Kidney (tissue), 14 donors: ENCODE data around the gene BTD. TPM values are rescaled to one million over a fixed set of nuclear protein-coding genes. Genes with fewer than 3 reads are reported as not detected.

ENCODE experiments used
- DNase-seq, 5 donors: peaks; one replicate each; pipeline ENCODE4 v3.0.0-alpha.2; 2013 to 2020
- FAIRE-seq: peaks from 2 replicates; lab custom pipeline; 2012; peaks lifted over from hg19 to GRCh38; lab: Jason Lieb, UNC
- H3K27ac ChIP-seq, 2 donors: one replicate each; pipeline ENCODE4 v1.7.0; 2013; ENCODE audit warnings: low read depth in 2 of 2, low read length in 2 of 2, inconsistent platforms in 1 of 2
- H3K27me3 ChIP-seq: one replicate; pipeline ENCODE4 v1.7.1; 2013; ENCODE audit warnings: low read length, inconsistent platforms; ENCODE audit not compliant: control insufficient read depth, insufficient read depth
- H3K36me3 ChIP-seq, 3 donors: one replicate each; pipeline versions ENCODE4 v1.7.0 to v1.7.1; 2013; ENCODE audit warnings: low read length in 3 of 3, control low read depth in 1 of 3, inconsistent platforms in 1 of 3; ENCODE audit not compliant: insufficient read depth in 3 of 3, control insufficient read depth in 2 of 3
- H3K4me1 ChIP-seq, 3 donors: one replicate each; pipeline versions ENCODE4 v1.7.0 to v1.7.1; 2013; ENCODE audit warnings: low read length in 3 of 3, inconsistent platforms in 1 of 3, low read depth in 1 of 3; ENCODE audit not compliant: control insufficient read depth in 2 of 3, insufficient read depth in 2 of 3
- H3K4me3 ChIP-seq, 3 donors: one replicate each; pipeline versions ENCODE4 v1.7.0 to v1.8.1; 2013; ENCODE audit warnings: low read length in 3 of 3, control low read depth in 1 of 3, inconsistent platforms in 1 of 3
- H3K9ac ChIP-seq, 3 donors: one replicate each; pipeline versions ENCODE4 v1.7.0 to v1.7.1; 2013; ENCODE audit warnings: low read length in 3 of 3, control low read depth in 1 of 3, inconsistent platforms in 1 of 3
- H3K9me3 ChIP-seq, 3 donors: one replicate each; pipeline versions ENCODE4 v1.7.0 to v1.7.1; 2013; ENCODE audit warnings: low read length in 3 of 3, control low read depth in 1 of 3, inconsistent platforms in 1 of 3; ENCODE audit not compliant: control insufficient read depth in 2 of 3, insufficient read depth in 1 of 3
- intact Hi-C: fragments of 100-400 bp; cut with DNase I; formaldehyde crosslinking; loops from one replicate; pipeline ENCODE4 v1.11.1; 2022
- polyA plus RNA-seq: library from polyadenylated mRNA; stranded (reverse); fragments of 350-450 nt; fragmentation: Illumina TruSeq; extraction: RNeasy Lipid Tissue Mini Kit (QIAGEN cat#74804); gene quantifications from one replicate; pipeline ENCODE4 v1.2.3, GENCODE V29; 2014; ENCODE audit warnings: low read depth, low replicate concordance; ENCODE audit not compliant: insufficient read depth
- total RNA-seq: library from RNA; stranded (reverse); fragmentation: NEBNext Ultra II Directional; extraction: Animal tissue kit (Norgen Biotek cat#: 25700); gene quantifications from one replicate; pipeline ENCODE4 v1.2.1, GENCODE V29; 2021
- TF ChIP-seq, protein P1 (sequence below): IDR thresholded peaks from 3 replicates; pipeline ENCODE4 v1.5.1; 2012; ENCODE audit warnings: mild to moderate bottlenecking, moderate library complexity, borderline replicate concordance; ENCODE audit not compliant: insufficient read depth; ENCODE audit errors: extremely low read depth
- donor health status: control.
- donor health status: control.
- donor health status: control.
- donor health status: control.
- donor health status: control.
- donor health status: DM: yes; HTN: yes; CAD: no.
- donor health status: Normal renal cell carcinoma (clear cell type).

Gene BTD
- total and polyA plus RNA-seq, 2 donors from 2014 or later: 22.7 to 37.2 TPM

DNA sequence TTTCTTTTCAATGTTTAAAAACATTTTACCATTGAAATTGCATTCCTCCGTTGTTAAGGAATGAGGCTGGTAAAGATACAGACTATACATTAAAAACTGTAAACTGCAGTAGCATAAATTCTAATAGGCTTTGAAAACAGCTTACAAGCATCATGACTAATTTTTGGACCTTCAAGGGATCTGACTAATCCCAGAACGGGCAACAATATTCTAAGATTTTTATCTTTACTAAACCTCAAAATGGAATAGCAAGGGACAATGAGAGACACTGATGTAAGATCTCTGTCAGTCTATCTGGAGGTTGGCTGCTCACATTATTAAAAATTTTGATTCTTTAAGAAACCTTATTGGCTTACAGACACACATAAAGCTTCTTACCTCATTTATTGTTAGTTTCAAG lies 74.7 kb downstream of the BTD start:
- peaks cover 3 to 25% (median 18%) of the 10 kb centered on the region in 3 donors for H3K36me3 ChIP-seq
- H3K27ac ChIP-seq: no peak overlapping the region
- FAIRE-seq (no peak), DNase-seq (no peak)
- no peak overlapping the region for H3K4me3 ChIP-seq
- intact Hi-C loops: no loop called here
- no peaks in the 10 kb centered on the region for H3K9me3 ChIP-seq
- H3K27me3 ChIP-seq: no peaks in the 10 kb centered on the region
- TF ChIP-seq, protein P1, sequence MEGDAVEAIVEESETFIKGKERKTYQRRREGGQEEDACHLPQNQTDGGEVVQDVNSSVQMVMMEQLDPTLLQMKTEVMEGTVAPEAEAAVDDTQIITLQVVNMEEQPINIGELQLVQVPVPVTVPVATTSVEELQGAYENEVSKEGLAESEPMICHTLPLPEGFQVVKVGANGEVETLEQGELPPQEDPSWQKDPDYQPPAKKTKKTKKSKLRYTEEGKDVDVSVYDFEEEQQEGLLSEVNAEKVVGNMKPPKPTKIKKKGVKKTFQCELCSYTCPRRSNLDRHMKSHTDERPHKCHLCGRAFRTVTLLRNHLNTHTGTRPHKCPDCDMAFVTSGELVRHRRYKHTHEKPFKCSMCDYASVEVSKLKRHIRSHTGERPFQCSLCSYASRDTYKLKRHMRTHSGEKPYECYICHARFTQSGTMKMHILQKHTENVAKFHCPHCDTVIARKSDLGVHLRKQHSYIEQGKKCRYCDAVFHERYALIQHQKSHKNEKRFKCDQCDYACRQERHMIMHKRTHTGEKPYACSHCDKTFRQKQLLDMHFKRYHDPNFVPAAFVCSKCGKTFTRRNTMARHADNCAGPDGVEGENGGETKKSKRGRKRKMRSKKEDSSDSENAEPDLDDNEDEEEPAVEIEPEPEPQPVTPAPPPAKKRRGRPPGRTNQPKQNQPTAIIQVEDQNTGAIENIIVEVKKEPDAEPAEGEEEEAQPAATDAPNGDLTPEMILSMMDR: no peak
- no peak overlapping the region for H3K9ac ChIP-seq
- H3K4me1 ChIP-seq: no peaks in the 10 kb centered on the region

DNA sequence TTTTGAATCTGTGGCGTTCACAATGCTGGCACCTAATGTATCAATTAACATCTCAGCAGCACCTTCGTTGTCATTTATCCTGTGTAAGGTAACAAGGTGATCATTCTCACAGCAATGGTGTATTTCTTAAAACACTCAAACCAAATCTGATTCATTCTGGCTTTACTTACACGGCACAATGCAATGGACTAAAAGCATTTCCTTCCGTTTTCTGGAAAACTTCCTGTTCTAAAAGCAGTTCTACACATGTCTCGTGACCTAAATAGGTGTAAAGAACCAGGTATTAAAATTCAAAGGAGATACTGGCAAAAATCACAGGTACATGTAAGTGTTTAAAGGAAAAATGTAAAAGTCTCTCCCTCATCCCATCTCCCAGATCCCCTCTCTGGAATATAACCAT lies 77.8 kb downstream of the BTD start:
- no peaks in the 10 kb centered on the region for H3K9me3 ChIP-seq
- no peak overlapping the region for H3K9ac ChIP-seq
- no peaks in the 10 kb centered on the region for H3K4me1 ChIP-seq
- no peak for FAIRE-seq
- peaks cover 3 to 26% (median 19%) of the 10 kb centered on the region in 3 donors for H3K36me3 ChIP-seq
- intact Hi-C loops: no loop called here
- H3K27me3 ChIP-seq: no peaks in the 10 kb centered on the region
- H3K4me3 ChIP-seq: no peak overlapping the region
- no peak overlapping the region for H3K27ac ChIP-seq
- TF ChIP-seq, protein P1: no peak
- no peak for DNase-seq

DNA sequence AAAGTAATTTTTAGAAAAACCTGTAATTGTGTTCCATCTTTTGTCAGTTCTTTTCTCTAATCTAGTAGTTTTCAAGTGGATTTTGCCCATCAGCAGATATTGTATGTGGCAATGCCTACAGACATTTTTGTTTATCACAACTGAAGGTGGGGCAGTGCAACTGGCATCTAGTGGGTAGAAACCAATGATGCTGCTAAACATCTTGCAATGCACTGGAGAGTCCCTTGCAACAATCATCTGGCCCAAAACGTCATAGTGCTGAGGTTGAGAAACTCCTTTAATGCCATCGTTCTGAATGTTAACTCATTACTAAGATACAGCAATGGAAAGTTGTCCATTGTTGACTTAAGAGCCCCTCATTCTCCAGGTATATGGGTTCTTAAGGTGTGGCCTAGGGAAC lies 80.1 kb downstream of the BTD start:
- intact Hi-C loops: no loop called here

More for the DNA sequence above, 80.1 kb downstream of the BTD start:
- H3K27me3 ChIP-seq: no peaks in the 10 kb centered on the region
- H3K4me1 ChIP-seq: no peaks in the 10 kb centered on the region
- FAIRE-seq (no peak), DNase-seq (no peak)
- H3K36me3 ChIP-seq: peaks cover 5 to 25% (median 19%) of the 10 kb centered on the region in 3 donors
- TF ChIP-seq, protein P1: no peak
- no peaks in the 10 kb centered on the region for H3K9me3 ChIP-seq
- no peak overlapping the region for H3K4me3 ChIP-seq
- no peak overlapping the region for H3K9ac ChIP-seq
- no peak overlapping the region for H3K27ac ChIP-seq
